Renal pelvis (tissue), 4 donors: ENCODE results near the gene PRAC1. TPM values are rescaled to one million over a fixed set of nuclear protein-coding genes. Genes with fewer than 3 reads are reported as not detected.

ENCODE experiments used
- DNase-seq: peaks from one replicate; pipeline ENCODE4 v3.0.0-alpha.2; 2013
- polyA plus RNA-seq, 3 donors: library from polyadenylated mRNA; unstranded; fragments of 120-200 nt; gene quantifications; one replicate each; pipeline ENCODE4 v1.2.1, GENCODE V29; 2013; ENCODE audit not compliant: insufficient read length in 3 of 3

Gene PRAC1
- polyA plus RNA-seq, 3 donors = not detected

DNA sequence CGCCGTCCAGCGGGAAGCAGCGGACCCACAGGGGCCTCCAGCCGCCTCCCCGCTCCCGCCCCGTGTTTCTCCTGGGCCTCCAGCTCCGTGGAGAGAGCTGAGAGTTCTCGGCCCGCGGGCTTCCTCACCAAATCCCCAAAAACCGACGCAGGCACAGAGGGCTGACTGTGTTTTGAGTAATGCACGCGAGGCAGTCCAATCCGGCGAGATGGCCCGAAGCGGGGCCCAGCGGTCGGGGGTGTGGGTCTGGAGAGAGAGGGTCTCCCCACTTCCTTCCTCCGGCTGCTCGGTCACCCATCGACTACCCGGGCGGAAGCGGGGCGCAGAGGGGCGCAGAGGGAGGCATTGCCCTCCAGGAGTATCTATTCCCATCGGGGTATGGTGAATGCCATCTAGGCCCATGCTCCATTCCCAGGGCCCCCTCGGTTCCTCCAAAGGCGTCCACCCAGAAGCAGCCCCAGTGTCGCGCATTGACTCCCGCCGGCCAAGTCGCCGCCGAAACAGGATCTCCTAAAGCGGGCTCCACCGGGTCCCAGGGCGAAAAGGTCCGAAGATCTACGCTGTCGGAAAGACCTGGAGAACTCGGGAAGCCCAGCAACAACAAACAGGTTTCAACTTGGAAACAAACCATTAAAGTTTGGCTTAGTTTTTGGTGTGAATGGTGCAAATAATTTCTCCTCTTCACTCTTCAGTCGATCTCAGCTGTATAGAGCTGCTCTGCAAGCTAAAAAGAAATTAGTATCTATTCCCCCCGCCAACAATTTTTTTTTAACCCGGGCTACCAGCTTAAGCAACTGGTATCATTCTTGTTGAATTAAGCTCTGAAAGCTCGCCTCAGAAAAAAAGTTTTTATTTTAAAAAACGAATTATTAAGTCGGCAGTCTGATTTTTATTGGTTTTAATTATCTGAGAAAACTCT, 25.4 kb upstream of the PRAC1 start:
- DNase-seq = no peak

GRCh38 chr17:48746916-48747444, 24.7 kb upstream of the PRAC1 start:
- DNase-seq = no peak

GRCh38 chr17:48745381-48746275, 23.3 kb upstream of the PRAC1 start:
- DNase-seq = no peak

- no peak for DNase-seq
Measured at GRCh38 chr17:48740537-48740936, 18.2 kb upstream of the PRAC1 start.

DNA sequence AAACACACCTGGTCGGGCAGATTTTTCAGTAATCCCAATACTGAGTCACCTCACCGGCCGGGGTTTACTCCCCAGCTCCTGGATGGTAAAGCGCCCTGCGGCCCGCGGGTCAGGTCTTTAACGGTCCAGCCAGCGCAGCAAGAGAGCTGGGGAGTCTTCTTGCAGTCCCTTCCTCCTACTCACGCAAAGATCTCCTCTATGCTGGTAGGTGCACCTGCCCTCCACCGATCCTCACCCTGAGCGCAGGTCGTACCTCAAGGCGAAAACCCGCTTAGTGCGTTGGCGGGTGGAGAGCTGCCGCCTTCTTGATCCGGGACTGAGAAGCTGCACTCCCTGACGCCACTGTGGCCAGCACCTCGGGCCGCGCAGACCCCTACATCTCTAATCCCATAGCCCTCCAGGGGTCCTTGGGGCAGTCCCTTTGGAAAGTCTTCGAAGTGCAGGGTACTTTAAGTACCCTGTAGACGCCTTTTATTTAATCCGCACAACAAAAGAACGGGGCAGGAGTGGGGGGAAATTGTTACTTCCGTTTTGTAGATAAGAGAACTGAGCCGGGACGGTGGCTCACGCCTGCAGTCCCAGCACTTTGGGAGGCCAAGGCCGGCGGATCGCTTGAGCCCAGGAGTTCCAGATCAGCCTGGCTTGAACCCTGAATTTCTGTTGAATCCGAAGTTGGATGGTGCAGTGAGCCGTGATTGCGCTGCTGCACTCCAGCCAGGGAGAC, 16.6 kb upstream of the PRAC1 start:
- no peak for DNase-seq

DNA sequence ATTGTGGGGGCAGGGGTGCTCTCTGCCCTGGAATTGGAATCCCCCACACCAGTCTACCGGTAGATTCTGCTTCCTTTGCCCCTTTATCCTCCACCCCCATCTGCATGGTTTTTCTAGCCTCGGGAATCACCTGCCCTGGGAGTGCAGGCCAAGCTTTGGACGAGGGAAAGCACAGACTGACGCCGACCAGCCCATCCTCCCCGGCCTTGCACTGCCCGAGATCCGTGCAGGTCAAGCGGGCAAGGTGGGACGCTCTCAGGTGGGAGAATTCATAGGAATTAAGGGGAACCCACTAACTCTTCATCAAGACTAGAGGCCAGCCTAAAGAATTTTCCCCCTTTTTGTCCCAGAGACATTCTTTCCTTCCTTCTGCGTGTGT, 16.1 kb upstream of the PRAC1 start:
- DNase-seq = no peak

- no peak for DNase-seq
Measured at GRCh38 chr17:48737330-48738043, 15.2 kb upstream of the PRAC1 start.

DNA sequence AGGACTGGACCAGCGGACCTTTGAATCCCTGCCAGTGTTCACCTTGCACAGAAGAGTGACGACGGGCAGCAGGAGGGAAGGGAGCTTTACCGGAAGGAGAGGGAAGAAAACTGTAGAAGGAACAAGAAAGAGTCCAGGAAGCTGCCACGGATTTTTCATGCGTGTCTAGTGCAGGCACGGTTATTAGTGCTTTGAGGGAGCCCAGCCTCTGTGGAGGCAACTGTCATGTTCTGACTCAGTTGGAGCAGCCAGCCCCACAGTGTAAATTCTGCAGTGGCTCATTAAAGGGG, 12.7 kb upstream of the PRAC1 start:
- DNase-seq = no peak

GRCh38 chr17:48734333-48735061, 12.2 kb upstream of the PRAC1 start:
- DNase-seq = no peak

- DNase-seq = no peak
Measured at GRCh38 chr17:48733632-48734328, 11.5 kb upstream of the PRAC1 start.

DNA sequence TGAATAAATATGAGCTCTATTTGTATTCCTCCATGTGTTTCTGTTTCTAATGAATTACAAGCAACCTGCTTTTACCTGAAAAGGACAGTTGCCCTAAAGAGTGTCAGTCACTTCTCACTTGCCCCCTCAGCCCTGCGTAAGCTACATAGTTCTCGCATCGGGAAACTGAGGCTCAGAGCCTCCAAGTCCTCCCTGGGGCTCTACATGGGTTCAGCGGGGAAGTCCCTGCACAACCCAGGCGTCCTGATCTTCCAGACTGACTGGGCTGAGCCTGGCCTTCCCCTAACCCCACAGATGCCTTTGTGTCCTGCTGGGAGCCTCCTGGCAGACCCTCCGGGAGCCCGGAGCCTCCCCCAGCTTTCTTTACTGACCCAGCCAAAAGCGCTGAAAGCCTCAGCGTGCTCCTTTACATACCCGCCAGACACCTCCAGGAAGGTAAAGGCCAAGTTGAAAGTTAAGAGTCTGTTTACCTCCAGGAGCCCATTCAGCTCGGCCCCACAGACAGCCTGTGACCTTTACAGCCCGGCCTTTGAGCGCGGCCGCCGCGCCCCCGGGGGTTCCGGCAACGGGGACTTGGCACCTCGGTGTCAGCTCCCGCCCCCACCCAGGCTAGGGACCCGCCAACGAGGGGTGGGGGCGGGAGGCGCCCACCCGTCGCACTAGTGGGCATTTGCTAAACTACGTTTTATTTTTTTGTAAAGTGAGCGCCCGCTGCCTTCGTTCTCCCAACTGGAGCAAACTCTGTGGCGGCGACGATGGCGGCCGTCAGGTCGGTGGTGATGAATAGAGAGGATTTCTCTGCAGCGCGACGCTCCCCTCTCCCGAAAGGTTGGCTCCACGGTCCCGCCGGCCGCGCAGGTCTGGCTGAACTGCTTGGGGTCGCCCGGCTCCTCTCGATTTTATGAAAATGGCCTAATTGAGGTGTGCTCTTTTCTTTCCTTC, 10.6 kb upstream of the PRAC1 start:
- no peak for DNase-seq

DNA sequence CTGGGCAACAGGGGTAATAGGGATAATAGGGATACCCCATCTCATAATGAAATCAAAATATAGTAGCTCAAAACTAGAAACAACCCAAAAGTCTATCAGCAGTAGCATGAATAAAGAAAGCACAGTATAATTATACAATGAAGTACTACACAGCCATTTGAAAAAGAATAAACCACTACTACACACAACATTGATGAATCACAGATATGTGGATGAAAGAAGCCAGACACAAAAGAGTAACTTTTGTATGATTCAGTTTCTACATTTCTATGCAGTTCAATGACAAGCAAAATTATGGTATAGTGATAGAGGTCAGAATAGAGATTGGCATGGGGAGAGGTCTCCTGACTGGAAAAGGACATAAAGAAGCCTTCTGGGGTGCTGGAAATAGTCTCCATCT, 9.0 kb upstream of the PRAC1 start:
- no peak for DNase-seq

DNA sequence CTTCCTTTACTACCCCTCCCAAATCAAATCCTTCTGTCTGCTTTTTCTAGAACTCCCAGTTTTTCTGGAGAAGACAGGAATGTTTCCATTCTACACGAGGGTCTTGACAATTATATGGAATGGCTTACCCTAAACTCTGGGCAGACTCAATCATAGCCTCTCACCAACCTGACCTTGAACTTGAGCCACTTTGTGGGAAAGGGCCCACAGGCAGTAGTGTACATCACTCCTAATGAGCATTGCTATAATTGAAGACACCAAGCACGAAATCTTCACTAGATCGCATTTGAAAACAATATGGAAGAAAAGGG, 7.9 kb upstream of the PRAC1 start:
- no peak for DNase-seq

GRCh38 chr17:48729335-48730239, 7.3 kb upstream of the PRAC1 start:
- DNase-seq = no peak

DNA sequence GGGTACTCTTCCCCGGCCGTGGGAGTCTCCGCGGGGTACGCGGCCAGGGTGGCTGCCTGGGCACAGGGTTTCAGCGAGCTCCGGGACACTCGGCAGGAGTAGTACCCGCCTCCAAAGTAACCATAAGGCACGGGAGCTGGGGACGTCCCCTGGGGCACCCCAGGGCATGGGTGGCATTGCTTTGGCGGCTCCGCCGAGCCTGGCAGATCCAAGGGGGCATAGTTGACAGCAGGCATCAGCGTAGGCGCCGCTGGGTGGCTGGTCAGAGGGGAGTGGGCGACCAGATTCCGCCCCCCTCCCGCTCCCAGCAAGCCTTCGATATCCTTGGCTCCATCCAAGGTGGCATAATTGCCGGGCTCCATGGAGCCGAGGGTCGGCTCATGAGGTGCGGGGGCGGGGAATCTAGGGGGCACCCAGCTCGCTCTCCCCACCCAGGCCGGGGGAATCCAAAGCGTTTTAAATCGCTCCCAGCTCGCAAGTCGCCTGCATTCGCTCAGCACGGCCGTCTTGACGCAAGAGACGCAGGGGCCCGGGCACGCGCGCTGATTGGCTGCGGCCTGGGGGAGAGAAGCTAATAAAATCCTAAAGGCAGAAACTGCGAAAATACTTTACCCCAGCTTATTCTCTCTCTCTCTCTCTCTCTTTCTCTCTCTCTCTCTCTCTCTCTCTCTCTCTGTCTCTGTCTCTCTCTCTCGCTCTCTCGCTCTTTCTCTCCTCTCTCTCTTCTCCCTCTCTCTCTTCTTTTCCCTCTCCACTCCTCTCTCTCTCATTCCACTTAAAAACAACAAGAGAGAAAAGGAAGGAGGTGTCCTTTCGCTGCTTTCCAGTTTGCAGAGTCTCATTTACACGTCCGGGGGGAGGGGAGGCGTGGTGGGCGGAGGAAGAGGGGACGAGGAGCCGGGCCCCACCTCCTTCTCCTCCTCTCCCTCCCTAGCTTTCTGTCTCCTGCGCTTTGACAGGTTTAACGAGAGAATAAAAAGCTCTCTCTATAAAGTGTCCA, 6.2 kb upstream of the PRAC1 start, which contains the start of gene HOXB13:
HOXB13 (minus strand) TSS at position 519 of the 1,000 bp plus-strand sequence; CDS start at position 362, 157 bp downstream.
- no peak for DNase-seq

DNA sequence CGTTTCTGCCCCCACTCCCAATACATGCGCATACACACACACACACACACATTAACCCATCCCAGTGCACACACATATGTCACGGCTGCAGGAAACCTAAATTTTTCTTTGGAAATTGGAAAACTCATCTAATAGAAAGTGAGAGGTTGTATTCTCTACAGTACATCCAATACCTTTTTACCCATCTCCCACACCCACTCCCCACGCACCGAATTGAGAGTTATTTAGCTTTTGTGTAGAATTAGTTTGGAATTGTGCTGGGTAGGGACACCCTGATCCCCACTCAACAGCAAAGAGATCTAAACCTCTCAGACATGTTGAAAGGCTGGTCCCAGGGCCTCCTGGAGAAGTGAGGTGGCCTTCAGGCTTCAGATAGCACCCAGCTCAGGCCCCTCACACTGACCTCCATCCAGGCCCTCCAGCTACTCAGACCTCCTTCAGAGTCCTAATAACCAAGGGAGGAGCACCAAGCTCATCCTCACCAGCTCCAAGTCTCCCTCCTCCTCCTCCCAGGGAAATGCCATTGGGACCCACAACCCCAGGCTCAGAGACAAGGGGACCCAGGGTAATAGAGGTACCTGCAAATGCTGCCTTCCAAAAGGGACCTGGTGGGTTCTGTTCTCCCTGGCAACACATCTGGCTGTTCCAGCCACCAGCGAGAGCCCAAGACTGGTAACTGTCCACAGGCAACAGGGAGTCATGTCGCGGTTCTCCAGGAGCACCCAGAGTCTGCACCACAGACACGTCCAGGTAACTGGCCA, 5.3 kb upstream of the PRAC1 start:
- no peak for DNase-seq
